ENCODE data around the gene LMO2.

DNA sequence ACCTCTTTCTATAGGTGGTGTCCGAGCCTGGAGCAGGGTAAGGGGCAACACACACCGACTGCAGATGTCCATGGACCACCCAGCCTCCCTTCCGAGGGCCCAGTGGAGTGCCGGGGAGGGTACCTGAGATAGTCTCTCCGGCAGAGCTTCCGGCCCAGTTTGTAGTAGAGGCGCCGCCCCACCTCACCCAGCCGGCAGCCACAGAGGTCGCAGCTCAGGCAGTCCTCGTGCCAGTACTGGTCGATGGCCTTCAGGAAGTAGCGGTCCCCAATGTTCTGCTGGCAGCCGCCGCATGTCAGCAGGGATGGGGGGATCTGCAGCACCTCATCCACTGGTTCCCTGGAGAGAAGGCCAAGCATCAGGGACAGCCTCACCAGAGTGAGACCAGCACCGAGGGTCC, 27.4 kb downstream of the LMO2 start:
- TF ChIP-seq CTCF (IDR thresholded peaks at IDR 0.05; ENCODE audit: low read length) (no peak), EZH2phosphoT487 (IDR thresholded peaks at IDR 0.05; ENCODE audit: low read length) (no peak)

Data from MM.1S (cell line).